Cardiac septum (tissue), 1 donor: ENCODE results near the gene DFFB. TPM values are rescaled to one million over a fixed set of nuclear protein-coding genes. Genes with fewer than 3 reads are reported as not detected.
A peak's percentile ranks its signal among the peaks of the same experiment; 100 is the strongest.

Experiments used
- DNase-seq: peaks from one replicate; pipeline ENCODE4 v3.0.0-alpha.2; 2020; ENCODE audit warnings: low spot score
- intact Hi-C: fragments of 100-400 bp; cut with DNase I; formaldehyde crosslinking; loops from one replicate; pipeline ENCODE4 v1.14.0; 2022
- total RNA-seq: library from RNA; stranded (reverse); fragmentation: NEBNext Ultra II Directional; extraction: Animal tissue kit (Norgen Biotek cat#: 25700); gene quantifications from one replicate; pipeline ENCODE4 v1.2.1, GENCODE V29; 2021
- donor health status: DM: no; HTN: no; CAD: no.

DFFB gene
- total RNA-seq, 1 donor from 2014 or later = 2.9 TPM

DNA sequence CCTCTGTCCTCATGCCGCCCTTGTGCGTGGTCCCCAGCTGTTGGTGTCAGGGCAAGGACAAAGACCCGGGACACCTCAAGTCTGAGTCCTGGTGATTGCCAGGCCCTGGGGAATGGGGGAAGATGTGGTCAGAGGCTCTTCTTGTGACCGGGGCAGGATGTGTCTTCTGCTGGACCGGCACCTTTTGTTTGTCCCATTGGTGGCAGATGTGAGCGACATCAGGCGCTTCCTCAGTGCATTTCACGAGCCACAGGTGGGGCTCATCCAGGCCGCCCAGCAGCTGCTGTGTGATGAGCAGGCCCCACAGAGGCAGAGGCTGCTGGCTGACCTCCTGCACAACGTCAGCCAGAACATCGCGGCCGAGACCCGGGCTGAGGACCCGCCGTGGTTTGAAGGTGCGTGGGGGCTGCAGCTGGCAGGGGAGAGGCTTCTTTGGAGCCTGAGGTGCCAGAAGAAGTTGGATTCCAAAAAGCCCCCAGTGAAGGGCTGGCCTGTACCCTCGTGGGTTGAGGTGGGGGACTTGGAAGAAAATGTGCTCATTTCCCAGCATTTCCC lies 8.4 kb downstream of the DFFB start:
- no peak for DNase-seq
- intact Hi-C loops = no loop called here

DNA sequence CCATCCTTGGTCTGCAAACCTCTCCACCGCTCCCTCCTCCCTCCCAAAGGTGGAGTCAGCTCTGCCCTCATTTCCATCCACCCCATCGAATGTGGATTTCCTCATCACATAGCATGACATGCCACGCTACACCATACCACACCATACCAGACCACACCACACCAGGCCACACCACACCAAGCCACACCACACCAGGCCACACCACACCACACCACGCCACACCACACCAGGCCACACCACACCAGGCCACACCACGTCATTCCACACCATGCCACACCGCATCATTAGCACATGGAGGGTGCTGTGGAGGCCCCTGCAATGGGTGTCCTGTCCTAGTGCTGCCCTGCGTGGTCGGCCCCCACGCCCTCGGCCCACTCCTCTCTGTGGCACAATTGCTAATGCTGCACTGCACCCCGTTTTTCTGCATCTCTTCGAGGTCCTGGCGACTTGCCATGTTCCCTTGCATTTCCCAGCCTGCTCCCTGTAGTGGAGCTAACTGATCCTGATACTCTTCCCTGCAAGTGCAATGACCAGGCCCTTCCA lies 11.3 kb downstream of the DFFB start:
- no peak for DNase-seq
- intact Hi-C loops = no loop called here

DNA sequence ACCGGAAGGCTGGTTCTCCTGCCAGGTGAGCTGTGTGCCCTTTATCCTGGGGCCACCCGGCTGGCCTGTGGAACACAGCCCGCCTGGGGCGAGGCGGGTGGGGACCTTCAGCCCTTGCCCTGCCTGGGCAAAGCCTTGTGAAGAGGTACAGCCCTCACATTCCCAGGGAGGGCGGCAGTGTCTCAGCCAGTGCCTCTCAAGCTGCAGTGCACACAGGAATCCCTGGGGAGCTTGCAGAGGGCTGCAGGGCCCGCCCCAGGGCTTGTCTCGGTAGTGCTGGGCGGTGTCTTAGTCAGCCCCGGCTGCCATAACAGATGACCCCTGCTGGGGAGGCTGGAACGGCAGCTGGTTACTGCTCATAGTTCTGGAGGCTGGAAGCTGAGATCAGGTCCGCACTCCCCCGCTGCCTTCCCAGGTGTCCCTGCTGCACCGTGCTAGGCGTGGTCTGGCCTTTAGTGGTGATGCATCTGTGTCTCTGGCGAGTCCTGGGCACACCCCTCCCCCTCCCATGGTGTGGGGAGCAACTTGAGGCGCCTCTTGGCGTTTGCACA lies 12.6 kb downstream of the DFFB start:
- no peak for DNase-seq
- intact Hi-C loops = no loop called here

DNA sequence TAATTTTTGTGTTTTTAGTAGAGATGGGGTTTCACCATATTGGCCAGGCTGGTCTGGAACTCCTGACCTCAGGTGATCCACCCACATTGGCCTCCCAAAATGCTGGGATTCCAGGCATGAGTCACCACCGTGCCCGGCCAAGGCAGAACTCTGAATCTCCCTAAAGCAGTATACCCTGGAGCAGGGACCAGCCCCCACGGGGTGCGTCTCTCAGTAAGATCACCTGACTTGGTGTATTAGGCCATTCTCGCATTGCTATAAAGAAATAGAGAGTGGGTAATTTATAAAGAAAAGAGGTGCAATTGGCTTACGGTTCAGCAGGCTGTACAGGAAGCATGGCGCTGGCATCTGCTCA lies 14.2 kb downstream of the DFFB start:
- DNase-seq = no peak
- intact Hi-C loops = no loop called here

DNA sequence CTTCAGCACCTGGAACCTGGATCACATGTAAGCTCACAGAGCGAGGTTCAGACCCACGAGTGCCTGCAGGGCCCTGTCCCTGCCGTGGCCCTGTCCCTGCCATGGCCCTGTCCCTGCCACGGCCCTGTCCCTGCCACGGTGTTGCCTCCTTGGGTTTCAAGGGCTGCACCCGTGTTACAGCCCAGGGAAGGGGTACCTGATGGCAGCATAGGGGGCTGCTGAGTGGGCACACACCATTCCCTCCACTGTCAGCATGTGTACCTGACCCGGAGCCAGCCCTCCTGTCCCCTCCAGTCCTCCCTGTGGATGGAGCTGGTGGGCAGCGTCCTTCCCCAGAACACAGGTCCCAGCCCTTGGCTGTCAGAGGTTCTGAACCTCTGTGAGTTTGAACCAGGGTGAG lies 15.3 kb downstream of the DFFB start:
- intact Hi-C loops = no loop called here
- DNase-seq = no peak

DNA sequence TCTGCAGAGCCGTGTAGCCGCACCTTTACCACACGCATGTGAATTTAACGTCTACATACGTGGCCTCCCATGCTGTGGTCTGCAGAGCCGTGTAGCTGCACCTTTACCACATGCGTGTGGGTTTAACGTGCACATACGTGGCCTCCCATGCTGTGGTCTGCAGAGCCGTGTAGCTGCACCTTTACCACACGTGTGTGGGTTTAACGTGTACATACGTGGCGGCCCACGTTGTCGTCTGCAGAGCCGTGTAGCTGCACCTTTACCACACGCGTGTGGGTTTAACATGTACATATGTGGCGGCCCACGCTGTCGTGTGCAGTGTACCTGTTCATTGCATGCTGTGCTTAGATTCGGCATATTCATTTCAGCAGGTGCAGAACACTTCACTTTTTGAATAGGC lies 17.5 kb downstream of the DFFB start:
- intact Hi-C loops = no loop called here
- no peak for DNase-seq

GRCh38 chr1:3876716-3877115 lies 19.4 kb downstream of the DFFB start:
- intact Hi-C loops = no loop called here
- DNase-seq = no peak

DNA sequence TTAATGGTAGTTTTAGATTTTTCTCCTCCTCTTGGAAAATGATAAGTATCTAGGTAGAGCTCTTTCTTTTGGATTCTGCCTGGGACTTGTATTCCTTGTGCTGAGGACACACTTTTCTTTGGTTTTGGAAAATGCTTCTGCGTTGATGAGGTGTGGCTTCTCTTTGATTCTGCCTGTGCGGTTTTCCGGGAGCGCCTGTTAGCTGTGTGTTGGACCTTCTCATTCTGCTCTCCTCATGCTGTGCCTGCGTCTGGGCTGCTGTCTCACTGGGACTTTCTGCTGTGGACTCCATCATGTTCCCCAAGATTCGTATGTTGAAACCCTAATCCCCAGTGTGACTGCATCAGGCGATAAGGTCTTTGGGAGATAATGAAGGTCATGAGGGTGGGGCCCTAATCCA lies 21.8 kb downstream of the DFFB start:
- DNase-seq = peak; percentile 51
- intact Hi-C loops = no loop called here

GRCh38 chr1:3879787-3880428 lies 22.6 kb downstream of the DFFB start:
- peak; percentile 62 for DNase-seq
- intact Hi-C loops = no loop called here

- intact Hi-C loops = no loop called here
- peak; percentile 64 for DNase-seq
Measured at GRCh38 chr1:3880429-3881192, 23.3 kb downstream of the DFFB start.

- DNase-seq = peak; percentile 62
- intact Hi-C loops = no loop called here
Measured at GRCh38 chr1:3881193-3881480, 23.9 kb downstream of the DFFB start.

DNA sequence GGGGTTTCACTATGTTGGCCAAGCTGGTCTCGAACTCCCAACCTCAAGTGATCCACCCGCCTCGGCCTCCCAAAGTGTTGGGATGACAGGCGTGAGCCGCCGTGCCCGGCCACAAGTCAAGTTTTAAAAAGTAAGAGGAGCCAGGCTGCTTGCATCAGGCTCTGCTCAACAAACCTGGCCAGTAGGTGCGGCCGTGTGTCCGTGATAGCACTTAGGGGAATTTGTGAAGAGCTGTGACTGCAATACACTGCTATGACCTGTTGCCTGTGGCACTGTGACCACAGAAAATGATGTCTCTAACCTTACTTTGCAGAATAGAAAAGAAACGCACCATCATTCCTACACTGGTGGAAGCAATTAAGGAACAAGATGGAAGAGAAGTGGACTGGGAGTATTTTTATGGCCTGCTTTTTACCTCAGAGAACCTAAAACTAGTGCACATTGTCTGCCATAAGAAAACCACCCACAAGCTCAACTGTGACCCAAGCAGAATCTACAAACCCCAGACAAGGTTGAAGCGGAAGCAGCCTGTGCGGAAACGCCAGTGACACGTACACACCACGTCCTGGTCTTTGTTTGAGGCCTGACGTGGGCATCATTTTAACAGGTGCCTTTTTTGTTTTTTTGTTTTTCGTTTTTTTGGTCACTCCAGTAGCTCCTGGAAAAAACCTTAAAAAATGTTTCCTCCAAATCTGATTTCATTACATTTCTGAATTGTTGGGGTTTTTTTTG lies 26.1 kb downstream of the DFFB start:
- peak; percentile 35 for DNase-seq
- intact Hi-C loops = no loop called here

DNA sequence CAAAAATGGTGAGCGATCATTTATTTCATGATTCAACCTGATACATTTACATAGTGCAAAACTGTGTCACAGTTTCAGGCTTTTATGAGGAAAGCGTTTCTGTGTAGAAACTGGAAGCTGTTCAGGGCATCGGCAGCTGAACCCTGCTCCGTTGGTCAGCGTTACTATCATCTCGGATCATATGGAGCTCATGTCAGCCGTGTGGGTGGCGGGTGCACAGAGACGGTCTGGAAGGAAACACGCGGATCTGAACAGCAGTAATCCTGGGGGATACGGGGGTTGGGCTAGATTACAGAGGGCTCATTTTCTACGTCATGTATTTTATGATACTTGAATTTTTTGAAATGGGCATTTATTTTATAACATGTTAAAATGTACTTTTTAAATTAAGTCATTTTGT lies 27.7 kb downstream of the DFFB start:
- no peak for DNase-seq
- intact Hi-C loops = no loop called here

DNA sequence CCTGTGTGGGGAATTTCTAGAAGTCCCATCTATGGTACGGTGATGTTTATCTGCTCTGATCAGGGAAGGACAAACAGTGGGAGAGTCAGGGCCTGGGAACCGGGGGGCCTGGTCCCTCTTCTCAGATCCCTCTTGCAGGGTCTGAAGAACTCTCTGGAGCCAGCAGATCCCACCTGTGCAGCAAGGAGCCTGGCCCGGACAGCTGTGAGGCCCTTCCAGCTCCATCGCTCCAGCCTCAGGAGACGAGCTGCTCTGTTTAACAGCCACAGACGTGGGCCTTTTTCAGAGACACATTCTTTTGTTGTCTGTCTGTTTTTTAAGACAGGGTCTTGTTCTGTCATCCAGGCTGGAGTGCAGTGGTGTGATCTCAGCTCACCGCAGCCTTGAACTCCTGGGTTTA lies 28.3 kb downstream of the DFFB start:
- DNase-seq = no peak
- intact Hi-C loops = no loop called here

DNA sequence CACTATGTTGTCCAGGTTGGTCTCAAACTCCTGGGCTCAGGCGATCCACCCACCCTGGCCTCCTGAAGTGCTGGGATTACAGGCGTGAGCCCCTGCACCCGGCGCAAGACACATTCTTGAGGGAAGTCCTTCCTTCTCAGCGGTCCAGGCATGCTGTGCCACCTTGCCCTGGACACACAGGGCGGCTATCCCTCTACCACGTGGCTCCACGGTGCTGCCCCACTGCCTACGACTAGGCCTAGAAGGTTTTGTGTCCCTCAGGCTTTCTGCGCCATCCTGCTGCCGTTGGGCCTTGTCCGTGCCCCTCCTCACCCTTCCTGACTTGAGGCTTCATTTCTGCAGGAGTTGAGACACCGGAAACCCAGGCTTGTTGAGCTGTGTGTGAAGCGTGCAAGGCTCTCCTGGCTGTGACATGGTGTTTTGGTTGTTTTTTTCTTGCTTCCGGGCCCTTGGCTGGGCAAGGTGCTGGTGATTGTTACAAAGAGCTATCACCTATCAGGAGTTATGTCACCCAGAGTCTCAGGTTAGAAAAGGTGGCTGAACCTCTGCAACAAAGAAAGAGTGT lies 28.9 kb downstream of the DFFB start:
- no peak for DNase-seq
- intact Hi-C loops = no loop called here

GRCh38 chr1:3886691-3887090 lies 29.4 kb downstream of the DFFB start:
- intact Hi-C loops = no loop called here
- peak; percentile 56 for DNase-seq

- intact Hi-C loops = no loop called here
- DNase-seq = peak; percentile 68
Measured at GRCh38 chr1:3888301-3888700, 31.0 kb downstream of the DFFB start.

DNA sequence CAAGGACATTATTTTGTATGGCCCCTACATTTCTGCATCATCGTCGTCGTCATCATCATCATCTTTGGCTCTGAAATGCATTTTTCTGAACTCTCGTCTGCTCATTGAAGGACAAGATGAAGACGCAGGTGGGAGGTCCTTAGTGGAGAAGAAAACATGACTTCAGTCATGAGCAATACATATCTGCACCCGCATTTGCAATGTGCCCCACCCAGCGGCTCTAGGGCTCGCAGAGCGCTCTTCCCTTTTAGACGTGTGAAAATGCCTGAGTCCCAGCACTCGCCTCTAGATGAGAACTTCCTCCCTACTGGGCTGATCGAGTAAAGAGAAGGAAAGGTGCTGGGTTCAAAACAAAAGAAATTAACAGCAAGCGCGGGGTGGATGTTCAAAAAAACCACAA lies 32.7 kb downstream of the DFFB start:
- intact Hi-C loops = no loop called here
- DNase-seq = no peak

DNA sequence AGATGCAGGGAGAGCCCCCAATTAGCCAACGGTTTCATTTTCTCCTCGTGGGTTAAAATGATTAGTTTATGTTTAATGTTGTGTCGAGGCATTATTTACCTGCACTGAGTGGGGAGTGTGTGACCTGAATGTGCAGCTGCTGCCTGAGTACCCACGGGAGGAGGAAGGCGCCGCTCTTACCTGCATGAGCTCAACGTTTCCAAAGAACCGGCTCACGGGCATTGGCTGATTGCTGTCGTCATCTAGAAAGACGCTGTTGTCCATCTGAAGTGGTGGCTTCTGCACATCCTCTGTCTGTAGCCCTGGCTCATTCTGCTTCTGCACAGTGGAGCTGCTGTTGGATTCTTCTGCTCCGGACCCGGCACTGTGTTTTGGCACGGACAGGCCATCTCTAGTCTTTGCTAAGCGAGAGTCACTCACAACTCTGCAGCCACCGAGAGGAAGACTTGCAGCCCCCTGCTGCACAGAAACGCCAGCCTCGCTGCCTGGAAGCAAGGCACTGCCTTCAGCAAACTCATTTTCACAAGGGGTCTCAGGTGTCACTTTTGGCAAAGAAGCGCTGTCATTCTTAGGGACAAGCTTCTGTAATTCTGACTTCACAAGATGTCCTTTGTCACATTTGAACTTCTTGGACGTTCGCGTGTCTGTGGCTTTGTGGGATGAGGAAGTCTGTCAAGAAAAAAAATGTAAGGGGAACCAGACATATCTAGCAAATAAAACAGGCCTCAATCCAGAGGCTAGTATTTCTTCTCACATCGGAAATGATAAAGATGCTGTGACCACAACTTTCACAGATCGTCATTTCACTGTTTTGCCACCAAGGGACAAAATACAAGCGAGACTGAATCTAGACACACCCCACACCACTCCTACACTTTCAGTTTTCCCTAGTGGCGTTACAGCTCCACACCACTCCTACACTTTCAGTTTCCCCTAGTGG lies 33.4 kb downstream of the DFFB start:
- intact Hi-C loops = no loop called here
- no peak for DNase-seq
